HEK293 (cell line): ENCODE data around the gene LRRC52.

ENCODE experiments used
- CTCF ChIA-PET: fragments of 350-600 bp; formaldehyde crosslinking; extraction: SDS; loops from one replicate; lab custom pipeline; 2021; ENCODE audit warnings: antibody characterized with exemption; lab: Yijun Ruan, JAX
- POLR2A ChIA-PET: fragments of 300-600 bp; formaldehyde crosslinking; extraction: SDS; loops from one replicate; lab custom pipeline; 2020; ENCODE audit warnings: antibody characterized with exemption, inconsistent platforms; lab: Yijun Ruan, JAX
- H3K27ac ChIP-seq: fragments of 200-500 bp; sonication (Bioruptor generic); 2 replicates; pipeline ENCODE4 v1.5.1; 2014; ENCODE audit warnings: low read depth, low read length, control low read depth, inconsistent platforms; ENCODE audit errors: extremely low read depth
- H3K36me3 ChIP-seq, 2 experiments: fragments of 200-500 bp in 1 of 2; sonication (Bioruptor generic) in 1 of 2; 1 replicate in 1 of 2; 2 replicates in 1 of 2; pipeline ENCODE4 v1.5.1; 2014 to 2017; ENCODE audit warnings: inconsistent platforms in 2 of 2, low read length in 2 of 2; ENCODE audit not compliant: control insufficient read depth in 2 of 2, insufficient read depth in 1 of 2
- H3K4me1 ChIP-seq: fragments of 200-500 bp; sonication (Bioruptor generic); 2 replicates; pipeline ENCODE4 v1.5.1; 2014; ENCODE audit warnings: mild to moderate bottlenecking, low read length, inconsistent platforms; ENCODE audit not compliant: control insufficient read depth, insufficient read depth
- H3K4me3 ChIP-seq: 2 replicates; pipeline ENCODE4 v1.5.1; 2011; ENCODE audit warnings: low read depth, mild to moderate bottlenecking, control low read depth, low read length, moderate library complexity
- H3K9me3 ChIP-seq: fragments of 200-500 bp; sonication (Bioruptor generic); 2 replicates; pipeline ENCODE4 v1.5.1; 2014; ENCODE audit warnings: low read depth, low read length, inconsistent platforms; ENCODE audit not compliant: control insufficient read depth, insufficient read depth
- BCL11B ChIP-seq: fragments of 450-650 bp; formaldehyde crosslinking; IDR thresholded peaks from 2 replicates; pipeline ENCODE4 v1.5.1; 2016; ENCODE audit warnings: low read depth, missing biosample characterization, missing genetic modification characterization
- CTCF ChIP-seq: fragments of 450-650 bp; formaldehyde crosslinking; IDR thresholded peaks from 2 replicates; pipeline ENCODE4 v1.5.1; 2016; ENCODE audit warnings: missing biosample characterization, missing genetic modification characterization
- INSM2 ChIP-seq: fragments of 450-650 bp; formaldehyde crosslinking; IDR thresholded peaks from 2 replicates; pipeline ENCODE4 v1.5.1; 2016; ENCODE audit warnings: missing biosample characterization, missing genetic modification characterization
- KLF17 ChIP-seq: fragments of 450-650 bp; formaldehyde crosslinking; IDR thresholded peaks from 2 replicates; pipeline ENCODE4 v1.5.1; 2016; ENCODE audit warnings: missing biosample characterization, missing genetic modification characterization
- RBAK ChIP-seq: fragments of 450-650 bp; formaldehyde crosslinking; IDR thresholded peaks from 2 replicates; pipeline ENCODE4 v1.5.1; 2016; ENCODE audit warnings: missing biosample characterization, missing genetic modification characterization
- SP7 ChIP-seq: fragments of 450-650 bp; formaldehyde crosslinking; IDR thresholded peaks from 2 replicates; pipeline ENCODE4 v1.5.1; 2016; ENCODE audit warnings: missing biosample characterization, missing genetic modification characterization
- ZBTB26 ChIP-seq: fragments of 450-650 bp; formaldehyde crosslinking; optimal IDR thresholded peaks from 2 replicates; pipeline ENCODE3; 2016; ENCODE audit warnings: missing biosample characterization, mild to moderate bottlenecking, missing genetic modification characterization
- ZBTB6 ChIP-seq: fragments of 450-650 bp; formaldehyde crosslinking; IDR thresholded peaks from 2 replicates; pipeline ENCODE4 v1.5.1; 2017; ENCODE audit warnings: missing biosample characterization, missing genetic modification characterization
- ZEB2 ChIP-seq: fragments of 450-650 bp; formaldehyde crosslinking; IDR thresholded peaks from 2 replicates; pipeline ENCODE4 v1.5.1; 2016; ENCODE audit warnings: missing biosample characterization, missing genetic modification characterization
- ZNF155 ChIP-seq: fragments of 450-650 bp; formaldehyde crosslinking; IDR thresholded peaks from 2 replicates; pipeline ENCODE4 v1.5.1; 2016; ENCODE audit warnings: missing biosample characterization, missing genetic modification characterization
- ZNF175 ChIP-seq: fragments of 450-650 bp; formaldehyde crosslinking; IDR thresholded peaks from 2 replicates; pipeline ENCODE4 v1.5.1; 2016; ENCODE audit warnings: missing biosample characterization, missing genetic modification characterization
- ZNF2 ChIP-seq: fragments of 450-650 bp; formaldehyde crosslinking; IDR thresholded peaks from 2 replicates; pipeline ENCODE4 v1.5.1; 2016; ENCODE audit warnings: missing biosample characterization, missing genetic modification characterization
- ZNF23 ChIP-seq: fragments of 450-650 bp; formaldehyde crosslinking; IDR thresholded peaks from 2 replicates; pipeline ENCODE4 v1.5.1; 2016; ENCODE audit warnings: missing biosample characterization, missing genetic modification characterization, borderline replicate concordance
- ZNF266 ChIP-seq: fragments of 450-650 bp; formaldehyde crosslinking; IDR thresholded peaks from 2 replicates; pipeline ENCODE4 v1.5.1; 2016; ENCODE audit warnings: missing biosample characterization, missing genetic modification characterization, low read depth
- ZNF280C ChIP-seq: fragments of 450-650 bp; formaldehyde crosslinking; IDR thresholded peaks from 2 replicates; pipeline ENCODE4 v1.5.1; 2016; ENCODE audit warnings: missing biosample characterization, missing genetic modification characterization
- ZNF292 ChIP-seq: fragments of 450-650 bp; formaldehyde crosslinking; IDR thresholded peaks from 2 replicates; pipeline ENCODE4 v1.5.1; 2016; ENCODE audit warnings: low read depth, missing biosample characterization, missing genetic modification characterization, borderline replicate concordance
- ZNF341 ChIP-seq: fragments of 450-650 bp; formaldehyde crosslinking; IDR thresholded peaks from 2 replicates; pipeline ENCODE4; 2016; ENCODE audit warnings: low read depth, missing biosample characterization, missing genetic modification characterization
- ZNF354C ChIP-seq: fragments of 450-650 bp; formaldehyde crosslinking; IDR thresholded peaks from 2 replicates; pipeline ENCODE4 v1.5.1; 2016; ENCODE audit warnings: missing biosample characterization, missing genetic modification characterization, low read depth, borderline replicate concordance
- ZNF391 ChIP-seq: fragments of 450-650 bp; formaldehyde crosslinking; IDR thresholded peaks from 2 replicates; pipeline ENCODE4 v1.5.1; 2016; ENCODE audit warnings: low read depth, missing biosample characterization, missing genetic modification characterization, borderline replicate concordance
- ZNF404 ChIP-seq: fragments of 450-650 bp; formaldehyde crosslinking; IDR thresholded peaks from 2 replicates; pipeline ENCODE4 v1.5.1; 2017; ENCODE audit warnings: missing biosample characterization, missing genetic modification characterization
- ZNF529 ChIP-seq: fragments of 450-650 bp; formaldehyde crosslinking; IDR thresholded peaks from 2 replicates; pipeline ENCODE4 v1.5.1; 2017; ENCODE audit warnings: missing genetic modification characterization, missing biosample characterization; ENCODE audit not compliant: insufficient replicate concordance
- ZNF629 ChIP-seq: fragments of 450-650 bp; formaldehyde crosslinking; IDR thresholded peaks from 2 replicates; pipeline ENCODE4 v1.5.1; 2017; ENCODE audit warnings: missing biosample characterization, missing genetic modification characterization
- ZNF658 ChIP-seq: fragments of 450-650 bp; formaldehyde crosslinking; IDR thresholded peaks from 2 replicates; pipeline ENCODE4; 2016; ENCODE audit warnings: missing biosample characterization, missing genetic modification characterization
- ZNF747 ChIP-seq: fragments of 450-650 bp; formaldehyde crosslinking; IDR thresholded peaks from 2 replicates; pipeline ENCODE4 v1.5.1; 2016; ENCODE audit warnings: missing biosample characterization, missing genetic modification characterization
- ZNF830 ChIP-seq: fragments of 450-650 bp; IDR thresholded peaks from 2 replicates; pipeline ENCODE4 v1.5.0; 2018; ENCODE audit warnings: missing biosample characterization, missing genetic modification characterization, low read depth, mild to moderate bottlenecking, moderate library complexity
- ZSCAN16 ChIP-seq: fragments of 450-650 bp; formaldehyde crosslinking; IDR thresholded peaks from 2 replicates; pipeline ENCODE4 v1.5.1; 2016; ENCODE audit warnings: missing biosample characterization, missing genetic modification characterization

Gene LRRC52

GRCh38 chr1:165512816-165513215 lies 31.0 kb upstream of the LRRC52 start (continued):
- no peak for TF ChIP-seq INSM2 (tag by site-specific recombination)
- no peak for TF ChIP-seq ZNF529 (tag by site-specific recombination)
- no peak for TF ChIP-seq BCL11B (tag by site-specific recombination)
- TF ChIP-seq ZSCAN16 (tag by site-specific recombination): no peak
- TF ChIP-seq ZNF354C (tag by site-specific recombination): no peak
- no peak for TF ChIP-seq ZNF266 (tag by site-specific recombination)
- no peak for TF ChIP-seq ZNF155
- TF ChIP-seq ZNF830 (tag by site-specific recombination): no peak
- TF ChIP-seq ZBTB6 (tag by site-specific recombination): no peak
- TF ChIP-seq ZNF280C (tag by site-specific recombination): no peak
- no peak for TF ChIP-seq ZNF2
- no peak for TF ChIP-seq ZNF747 (tag by site-specific recombination)

GRCh38 chr1:165516469-165516868 lies 27.3 kb upstream of the LRRC52 start:
- TF ChIP-seq ZNF629 (tag by site-specific recombination) (no peak), ZNF175 (tag by site-specific recombination) (no peak), CTCF (no peak)
- no peak overlapping the region for H3K27ac ChIP-seq
- no peaks in the 10 kb centered on the region for H3K36me3 ChIP-seq
- no peaks in the 10 kb centered on the region for H3K4me1 ChIP-seq
- H3K4me3 ChIP-seq: no peak overlapping the region
- H3K9me3 ChIP-seq: no peaks in the 10 kb centered on the region
- ChIA-PET CTCF (no interaction called here), POLR2A (interaction anchor here (0.6 kb wide), 1 partner anchor 885 kb away, joined by 5 read pairs; no protein-coding TSS in a partner anchor)

GRCh38 chr1:165520646-165521045 lies 23.2 kb upstream of the LRRC52 start:
- no peak overlapping the region for H3K4me3 ChIP-seq
- CTCF ChIA-PET: no interaction called here
- no peaks in the 10 kb centered on the region; the same call in 1 of the 2 replicates for H3K9me3 ChIP-seq
- POLR2A ChIA-PET: no interaction called here
- no peaks in the 10 kb centered on the region for H3K4me1 ChIP-seq
- no peak overlapping the region for H3K27ac ChIP-seq
- no peaks in the 10 kb centered on the region for H3K36me3 ChIP-seq
- TF ChIP-seq ZNF23 (tag by site-specific recombination) (no peak), ZEB2 (no peak), ZNF292 (tag by site-specific recombination) (no peak), ZSCAN16 (tag by site-specific recombination) (no peak), ZNF341 (no peak), RBAK (tag by site-specific recombination) (no peak), ZBTB26 (tag by site-specific recombination) (no peak), ZNF658 (no peak), ZNF391 (no peak), KLF17 (tag by site-specific recombination) (no peak), ZNF404 (tag by site-specific recombination) (no peak), SP7 (no peak)
